GM23248 (cell line): ENCODE results near the gene GAS7.

Experiments used
- EZH2 ChIP-seq: fragments of 200-600 bp; sonication (generic); IDR thresholded peaks from 2 replicates; pipeline ENCODE4 v1.6.1; 2018; ENCODE audit warnings: antibody characterized with exemption, mild to moderate bottlenecking; ENCODE audit not compliant: insufficient read depth, poor library complexity, severe bottlenecking
- EZH2phosphoT487 ChIP-seq: fragments of 200-600 bp; sonication (generic); IDR thresholded peaks from 2 replicates; pipeline ENCODE4 v1.6.1; 2018; ENCODE audit warnings: antibody characterized with exemption, moderate library complexity, mild to moderate bottlenecking, low read depth; ENCODE audit not compliant: insufficient read depth

- TF ChIP-seq EZH2 (no peak), EZH2phosphoT487 (no peak)
Measured at GRCh38 chr17:9905902-9906301, 292.5 kb downstream of the GAS7 start.
